GM23248 (cell line): ENCODE data around the gene DIPK1B.

ENCODE experiments used
- EZH2 ChIP-seq: fragments of 200-600 bp; sonication (generic); IDR thresholded peaks from 2 replicates; pipeline ENCODE4 v1.6.1; 2018; ENCODE audit warnings: antibody characterized with exemption, mild to moderate bottlenecking; ENCODE audit not compliant: insufficient read depth, poor library complexity, severe bottlenecking
- EZH2phosphoT487 ChIP-seq: fragments of 200-600 bp; sonication (generic); IDR thresholded peaks from 2 replicates; pipeline ENCODE4 v1.6.1; 2018; ENCODE audit warnings: antibody characterized with exemption, moderate library complexity, mild to moderate bottlenecking, low read depth; ENCODE audit not compliant: insufficient read depth

DNA sequence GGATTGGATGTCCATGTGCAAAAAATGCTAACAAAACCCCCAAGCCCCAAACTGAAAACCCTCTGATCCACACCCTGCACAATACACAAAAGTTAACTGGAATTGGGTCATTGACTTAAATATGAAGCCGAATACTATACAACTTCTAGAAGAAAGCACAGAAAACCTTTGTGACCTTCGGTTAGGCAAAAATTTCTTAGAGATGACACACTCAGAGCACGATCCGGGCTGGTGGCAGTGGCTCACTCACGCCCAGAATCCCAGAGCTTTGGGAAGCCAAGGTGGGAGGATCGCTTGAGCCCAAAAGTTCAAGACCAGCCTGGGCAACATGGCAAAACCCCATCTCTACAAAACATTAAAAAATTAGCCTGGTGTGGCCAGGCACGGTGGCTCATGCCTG lies 1.8 kb upstream of the DIPK1B start:
- TF ChIP-seq EZH2: no peak
- no peak for TF ChIP-seq EZH2phosphoT487
